Measurements from ENCODE around the gene RAB3D. TPM values are rescaled to one million over a fixed set of nuclear protein-coding genes. Genes with fewer than 3 reads are reported as not detected.

Gene RAB3D
- total and polyA plus RNA-seq, 2 of the 4 experiments (the other 2 are of a cell fraction) = 4.8 to 5.5 TPM

DNA sequence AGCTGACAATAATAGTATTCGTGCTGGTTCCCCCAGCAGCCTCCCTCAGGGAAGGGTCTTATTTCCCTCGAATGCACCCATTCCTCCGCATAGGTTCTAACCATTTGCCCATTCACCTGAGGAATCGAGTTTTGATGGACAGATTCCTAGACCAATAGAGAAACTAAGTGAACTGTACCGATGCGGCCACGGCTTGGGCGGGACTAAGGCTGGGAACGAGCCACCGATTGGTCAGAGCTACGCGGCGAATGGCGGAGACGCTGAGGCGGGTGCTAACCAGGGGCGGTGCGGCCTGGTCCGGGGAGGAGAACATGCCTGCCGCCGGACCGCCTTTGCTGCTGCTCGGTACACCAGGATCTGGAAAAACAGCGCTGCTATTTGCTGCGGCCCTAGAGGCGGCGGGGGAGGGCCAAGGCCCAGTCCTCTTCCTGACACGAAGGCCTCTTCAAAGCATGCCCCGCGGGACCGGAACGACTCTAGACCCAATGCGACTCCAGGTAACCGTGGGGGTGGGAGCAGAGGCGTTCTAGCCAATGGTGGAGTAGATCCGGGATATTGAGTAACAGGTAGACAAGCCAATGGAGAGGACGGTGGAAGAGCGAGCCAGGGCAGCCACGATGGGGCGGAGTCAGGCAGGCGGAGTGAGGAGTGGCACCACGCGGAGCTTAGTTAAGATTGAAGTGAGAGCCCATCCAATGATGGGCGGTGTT lies 35.1 kb upstream of the RAB3D start, which contains the start of gene SWSAP1 (continued):
- TF ChIP-seq RFX5 (IDR thresholded peaks at IDR 0.05; ENCODE audit: low read depth, low read length) (no peak), RAD21 (IDR thresholded peaks at IDR 0.05; ENCODE audit: low read length) (no peak)

DNA sequence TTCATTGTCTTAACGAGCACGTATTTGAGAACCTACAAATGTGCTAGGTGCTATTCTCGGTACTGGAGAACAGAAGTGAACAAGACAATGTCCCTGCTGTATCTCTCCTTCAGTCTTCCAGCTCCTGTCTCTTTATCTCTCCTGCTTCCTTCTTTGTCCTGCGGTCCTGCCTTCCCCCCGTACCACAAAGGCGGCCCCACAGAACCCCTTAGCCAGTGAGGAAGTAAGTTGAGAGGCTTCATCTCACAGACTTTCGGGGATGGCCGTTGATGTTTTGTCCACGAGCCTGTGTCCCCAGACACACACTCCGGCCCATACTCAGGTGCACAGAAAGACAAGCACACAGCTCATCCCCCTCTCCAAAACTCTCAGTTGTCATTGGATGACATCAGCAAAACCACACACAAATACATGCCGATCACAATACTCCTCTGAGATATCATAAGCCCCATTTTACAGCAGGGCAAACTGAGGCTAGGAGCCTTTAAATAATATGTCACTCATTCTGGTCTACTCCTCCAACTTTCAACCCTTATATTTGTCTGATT lies 34.5 kb upstream of the RAB3D start:
- Histone ChIP-seq H3K23ac (ENCODE audit: low read depth, low read length) (no peak overlapping the region), H3K9me1 (ENCODE audit: insufficient read depth, low read length) (peaks cover 25% of the 10 kb centered on the region), H3K9me3 (ENCODE audit: control insufficient read depth, insufficient read depth, low read length) (no peaks in the 10 kb centered on the region), H3K14ac (replicated peaks; ENCODE audit: low read depth, low read length) (no peak overlapping the region), H3K4me3 (ENCODE audit: insufficient read depth, low read depth, low read length) (peak overlapping the region; percentile 58), H2BK120ac (ENCODE audit: low read depth, low read length) (no peak overlapping the region), H2BK5ac (ENCODE audit: low read depth, low read length, poor library complexity, severe bottlenecking) (no peak overlapping the region), H4K20me1 (ENCODE audit: insufficient read depth, low read length) (peaks cover 11% of the 10 kb centered on the region; the same call in 1 of the 2 replicates), H4K8ac (ENCODE audit: low read depth in 2 of 2, low read length in 2 of 2) (peak overlapping the region in 1 of 2 experiments; percentile 82; a peak in 3 of 4 replicates), H4K5ac (ENCODE audit: low read depth, low read length) (no peak overlapping the region), H2AK5ac (ENCODE audit: low read depth, low read length) (peak overlapping the region; percentile 29), H2AK9ac (replicated peaks; ENCODE audit: low read depth, low read length, poor library complexity) (peak overlapping the region; percentile 86), H2AFZ (replicated peaks; ENCODE audit: low read length, poor library complexity) (peak overlapping the region; percentile 98), H3K4me1 (ENCODE audit: control insufficient read depth, insufficient read depth, low read length) (peaks cover 22% of the 10 kb centered on the region), H3K4ac (ENCODE audit: low read depth, low read length) (no peak overlapping the region), H2BK15ac (ENCODE audit: low read depth, low read length) (no peak overlapping the region), H3K18ac (ENCODE audit: low read depth, low read length) (no peak overlapping the region), H4K91ac (ENCODE audit: insufficient read depth, low read depth, low read length) (no peak overlapping the region), H3K4me2 (ENCODE audit: low read depth, low read length) (peak overlapping the region; percentile 83), H3K27ac (ENCODE audit: insufficient read depth, low read length) (no peak overlapping the region), H2BK20ac (ENCODE audit: low read depth, low read length) (no peak overlapping the region), H3K27me3 (ENCODE audit: control insufficient read depth, insufficient read depth, low read length) (no peaks in the 10 kb centered on the region), H3K79me1 (ENCODE audit: low read depth in 1 of 2, low read length in 2 of 2) (peaks cover 0 to 23% of the 10 kb centered on the region in 2 experiments; a peak in 2 of 4 replicates), H3K9ac (ENCODE audit: low read depth, low read length) (no peak overlapping the region; the same call in 1 of the 2 replicates), H3K36me3 (ENCODE audit: control insufficient read depth, insufficient read depth, low read length) (no peaks in the 10 kb centered on the region), H3K56ac (ENCODE audit: extremely low read depth, insufficient read depth, low read length) (no peak overlapping the region)
- no TSS peak for BruUV-seq (replicated peaks)
- DNase-seq (no peak), ATAC-seq (ENCODE audit: low read depth) (no peak)
- in situ Hi-C loops (cut with MboI; ENCODE audit: low sequenced_read_pairs) (no loop called here), dilution Hi-C loops (cut with HindIII; ENCODE audit: low sequenced_read_pairs, unreplicated experiment) (no loop called here), intact Hi-C loops (cut with micrococcal nuclease) (loop anchor here (2.0 kb wide), 2 partner anchors 61 to 81 kb away; partner anchors contain the start of genes ODAD3 and PRKCSH)
- WGBS, 2 experiments (ENCODE audit: extremely low coverage in 2 of 2, insufficient read length in 1 of 2) = 40% methylated on average over 1 of the region's 11 CpGs; no CpG with 5 or more reads in 1 of the 2 experiments
- CTCF ChIA-PET = interaction anchor here (0.6 to 1.5 kb wide), 2 partner anchors 61 to 429 kb away, joined by 3 read pairs; partner anchors contain the start of gene PRKCSH
- POLR2A ChIA-PET (ENCODE audit: unreplicated experiment) = no interaction called here
- TF ChIP-seq SMC3 (IDR thresholded peaks at IDR 0.05; ENCODE audit: low read depth, low read length) (no peak), MAFK (IDR thresholded peaks at IDR 0.05; ENCODE audit: low read depth, low read length) (no peak), BHLHE40 (IDR thresholded peaks at IDR 0.05; ENCODE audit: low read depth, low read length) (no peak), RCOR1 (IDR thresholded peaks at IDR 0.05; ENCODE audit: insufficient replicate concordance, low read length) (no peak), FOS (IDR thresholded peaks at IDR 0.05; ENCODE audit: low read depth, low read length) (no peak), CHD1 (IDR thresholded peaks at IDR 0.05; ENCODE audit: low read depth, low read length) (no peak), MAZ (IDR thresholded peaks at IDR 0.05; ENCODE audit: borderline replicate concordance, low read depth, low read length) (no peak), RAD21 (IDR thresholded peaks at IDR 0.05; ENCODE audit: low read length) (no peak), NFE2L2 (IDR thresholded peaks at IDR 0.05; ENCODE audit: low read depth, low read length) (no peak), POLR2A (IDR thresholded peaks at IDR 0.05; ENCODE audit: low read depth, low read length) (no peak), RFX5 (IDR thresholded peaks at IDR 0.05; ENCODE audit: low read depth, low read length) (no peak), MXI1 (IDR thresholded peaks at IDR 0.05; ENCODE audit: borderline replicate concordance, low read depth, low read length) (no peak)
- TF ChIP-seq, protein P1, sequence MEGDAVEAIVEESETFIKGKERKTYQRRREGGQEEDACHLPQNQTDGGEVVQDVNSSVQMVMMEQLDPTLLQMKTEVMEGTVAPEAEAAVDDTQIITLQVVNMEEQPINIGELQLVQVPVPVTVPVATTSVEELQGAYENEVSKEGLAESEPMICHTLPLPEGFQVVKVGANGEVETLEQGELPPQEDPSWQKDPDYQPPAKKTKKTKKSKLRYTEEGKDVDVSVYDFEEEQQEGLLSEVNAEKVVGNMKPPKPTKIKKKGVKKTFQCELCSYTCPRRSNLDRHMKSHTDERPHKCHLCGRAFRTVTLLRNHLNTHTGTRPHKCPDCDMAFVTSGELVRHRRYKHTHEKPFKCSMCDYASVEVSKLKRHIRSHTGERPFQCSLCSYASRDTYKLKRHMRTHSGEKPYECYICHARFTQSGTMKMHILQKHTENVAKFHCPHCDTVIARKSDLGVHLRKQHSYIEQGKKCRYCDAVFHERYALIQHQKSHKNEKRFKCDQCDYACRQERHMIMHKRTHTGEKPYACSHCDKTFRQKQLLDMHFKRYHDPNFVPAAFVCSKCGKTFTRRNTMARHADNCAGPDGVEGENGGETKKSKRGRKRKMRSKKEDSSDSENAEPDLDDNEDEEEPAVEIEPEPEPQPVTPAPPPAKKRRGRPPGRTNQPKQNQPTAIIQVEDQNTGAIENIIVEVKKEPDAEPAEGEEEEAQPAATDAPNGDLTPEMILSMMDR (conservative IDR thresholded peaks at IDR 0.05; ENCODE audit: low read depth, low read length) = no peak
